NAMALWA (cell line): ENCODE data around the gene ELL.
"Not testable (repeated sequence)": the region's sequence is repeated elsewhere in the genome, so short reads cannot be mapped to it uniquely, and the experiment has no call there.

Experiments used
- DNase-seq: peaks from one replicate; pipeline ENCODE4 v3.0.0-alpha.2; 2015; ENCODE audit warnings: low spot score

ELL gene

DNA sequence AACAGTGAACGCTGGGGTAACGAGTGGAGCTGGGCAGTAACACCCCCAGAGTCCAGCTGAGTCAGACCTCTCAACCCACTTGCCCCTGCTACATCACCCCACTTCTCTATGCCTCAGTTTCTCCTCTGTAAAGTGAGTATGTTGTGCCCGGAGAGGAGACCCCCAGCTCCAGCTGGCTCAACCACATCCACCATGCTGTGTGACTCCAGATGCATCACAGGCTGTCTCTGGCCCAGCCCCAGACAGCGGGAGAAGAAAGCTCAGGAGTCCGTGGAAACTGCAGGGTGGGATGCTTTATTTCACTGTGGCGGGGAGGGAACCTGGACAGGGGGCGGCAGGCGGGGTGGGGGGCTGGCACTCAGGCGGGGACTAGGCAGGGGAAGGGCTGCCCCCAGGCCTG, 9.6 kb upstream of the ELL start:
- DNase-seq: no peak

DNA sequence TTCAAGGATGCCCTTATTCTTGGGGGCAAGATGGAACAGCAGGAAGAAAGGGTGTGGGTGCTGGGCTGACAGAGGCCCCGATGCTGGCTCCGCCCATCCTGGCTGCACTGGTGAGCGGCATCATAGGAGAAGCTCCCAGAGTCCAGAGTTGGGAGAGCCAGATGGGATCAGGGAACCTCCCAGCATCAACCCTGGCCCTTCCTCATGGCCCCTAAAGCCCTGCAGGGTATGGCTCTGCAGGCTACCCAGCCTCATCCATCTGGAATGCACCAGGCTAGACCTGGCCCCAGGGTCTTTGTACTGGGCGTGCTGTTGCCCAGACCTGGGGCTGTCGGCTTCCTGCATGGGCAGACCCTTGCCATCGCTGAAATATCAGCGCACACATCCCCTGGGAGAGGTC, 7.9 kb upstream of the ELL start:
- DNase-seq: no peak

DNA sequence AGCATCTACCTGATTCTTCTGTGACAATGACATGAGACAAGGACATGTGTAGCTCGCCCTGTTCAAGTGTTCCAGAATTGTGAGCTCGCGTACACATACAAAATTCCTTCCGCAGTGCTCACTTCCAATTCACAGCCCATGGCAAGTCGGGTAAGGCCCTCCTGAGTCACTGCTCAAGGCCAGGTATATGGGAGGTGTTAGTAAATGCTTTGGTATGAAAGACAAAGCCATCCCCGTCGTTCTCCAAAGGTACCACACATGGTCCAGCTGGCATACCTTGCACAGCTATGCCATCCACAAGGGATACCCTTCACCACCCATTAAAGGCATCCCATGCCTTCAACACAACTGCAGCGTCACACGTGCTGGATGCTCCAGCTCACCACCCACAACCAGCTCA, 4.4 kb upstream of the ELL start:
- no peak for DNase-seq

DNA sequence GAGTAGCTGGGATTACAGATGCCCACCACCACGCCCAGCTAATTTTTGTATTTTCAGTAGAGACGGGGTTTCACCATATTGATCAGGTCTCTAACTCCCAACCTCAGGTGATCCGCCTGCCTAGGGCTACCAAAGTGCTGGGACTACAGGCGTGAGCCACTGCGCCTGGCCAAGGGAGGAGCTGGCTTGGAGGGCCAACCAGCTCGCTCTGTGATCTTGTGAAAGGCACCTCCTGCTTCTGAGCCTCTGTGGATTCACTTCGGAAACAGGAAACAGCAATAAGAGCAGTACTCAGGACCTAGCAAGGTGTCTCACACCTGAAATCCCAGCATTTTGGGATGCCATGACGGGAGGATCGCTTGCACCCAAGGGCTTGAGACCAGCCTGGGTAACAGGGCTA, 2.0 kb upstream of the ELL start:
- no peak for DNase-seq

DNA sequence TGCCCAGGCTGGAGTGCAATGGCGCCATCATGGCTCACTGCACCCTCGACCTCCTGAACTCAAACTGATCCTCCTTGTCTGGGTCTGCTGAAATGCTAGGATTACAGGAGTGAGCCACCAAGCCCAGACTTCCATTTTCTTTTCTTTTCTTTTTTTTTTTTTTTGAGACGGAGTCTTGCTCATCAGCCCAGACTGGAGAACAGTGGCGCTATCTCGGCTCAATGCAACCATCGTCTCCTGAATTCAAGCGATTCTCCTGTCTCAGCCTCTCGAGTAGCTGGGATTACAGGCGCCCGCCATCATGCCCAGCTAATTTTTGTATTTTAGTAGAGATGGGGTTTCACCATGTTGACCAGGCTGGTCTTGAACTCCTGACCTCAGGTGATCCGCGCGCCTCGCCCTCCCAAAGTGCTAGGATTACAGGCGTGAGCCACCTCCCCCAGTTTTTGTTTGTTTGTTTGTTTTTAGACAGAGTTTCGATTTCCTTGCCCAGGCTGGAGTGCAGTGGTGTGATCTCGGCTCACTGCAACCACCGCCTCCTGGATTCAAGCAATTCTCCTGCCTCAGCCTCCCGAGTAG, 1.1 kb upstream of the ELL start:
- not testable (repeated sequence) for DNase-seq

DNA sequence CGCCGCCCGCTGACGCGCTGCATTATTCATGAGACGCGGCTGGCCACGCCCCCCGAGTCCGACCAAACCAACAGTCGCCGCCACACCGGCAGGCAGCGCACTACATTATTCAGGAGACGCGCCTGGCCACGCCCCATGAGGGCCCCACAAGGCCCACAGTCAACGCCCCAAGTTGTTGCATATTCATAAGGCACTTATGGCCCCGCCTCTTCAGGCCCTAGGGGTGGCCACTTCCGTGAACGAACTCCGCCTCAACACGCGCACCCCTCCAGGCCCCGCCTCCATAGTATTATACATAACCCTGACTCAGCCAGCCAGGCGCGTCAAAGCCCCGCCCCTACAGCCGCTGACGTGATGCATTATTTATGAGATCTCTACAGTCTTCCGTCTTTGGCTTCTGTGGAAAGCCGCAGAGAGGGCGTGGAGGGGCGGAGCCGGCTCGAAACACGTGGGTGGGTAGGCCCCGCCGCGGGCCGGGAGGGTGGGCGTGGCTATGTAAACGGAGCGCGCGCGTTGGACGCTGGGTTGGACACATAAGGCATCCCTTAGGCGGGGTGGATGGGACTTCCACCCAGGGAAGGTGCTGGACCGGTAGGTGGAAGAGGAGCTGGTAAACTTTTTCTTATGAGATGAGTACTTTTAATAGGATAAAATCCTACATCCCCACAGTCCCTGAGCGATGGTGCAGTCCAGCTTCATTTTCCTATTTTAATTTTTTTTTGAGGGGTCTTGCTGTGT, 423 bp upstream of the ELL start:
- peak; percentile 100 for DNase-seq

DNA sequence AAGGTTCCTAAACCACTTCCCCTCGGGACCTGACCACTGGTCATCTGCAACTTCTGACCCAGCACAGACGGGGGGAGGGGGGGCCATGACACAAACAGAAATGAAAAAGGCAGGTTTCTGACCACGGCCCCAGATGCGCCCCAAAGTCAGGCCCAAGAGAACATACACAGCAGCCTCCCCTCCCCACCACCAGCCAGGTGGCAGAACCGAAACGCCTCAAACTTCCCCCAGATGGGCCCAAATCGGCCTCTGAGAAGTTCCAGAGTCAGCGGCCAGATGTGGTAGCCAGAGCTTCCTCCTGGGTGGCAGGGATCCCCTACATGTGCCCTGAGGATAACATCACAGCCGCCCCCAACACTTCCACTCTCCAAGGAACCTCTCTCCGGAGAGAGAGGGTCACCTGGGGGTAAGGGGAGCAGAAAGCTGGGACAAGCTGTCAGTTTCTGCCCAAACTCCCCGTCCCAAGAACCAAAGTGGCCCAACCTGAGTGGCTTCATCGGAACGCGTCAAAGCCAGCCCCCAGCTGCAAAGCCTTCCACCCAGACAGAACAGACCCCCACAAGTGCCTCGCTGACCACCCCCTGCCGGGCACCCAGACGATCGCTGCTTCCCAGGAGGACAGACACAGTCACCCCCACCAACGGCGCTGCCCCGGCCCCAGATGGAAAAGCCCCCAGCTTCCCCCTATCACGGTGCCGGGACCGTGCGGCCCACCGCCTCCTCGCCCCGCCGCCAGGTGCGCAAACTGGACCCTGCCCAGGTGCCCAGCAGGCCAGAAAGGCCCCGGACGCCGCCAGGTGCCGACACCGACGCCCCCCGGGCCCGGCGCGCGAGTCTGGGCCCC, 800 bp downstream of the ELL start:
- peak; percentile 85 for DNase-seq

DNA sequence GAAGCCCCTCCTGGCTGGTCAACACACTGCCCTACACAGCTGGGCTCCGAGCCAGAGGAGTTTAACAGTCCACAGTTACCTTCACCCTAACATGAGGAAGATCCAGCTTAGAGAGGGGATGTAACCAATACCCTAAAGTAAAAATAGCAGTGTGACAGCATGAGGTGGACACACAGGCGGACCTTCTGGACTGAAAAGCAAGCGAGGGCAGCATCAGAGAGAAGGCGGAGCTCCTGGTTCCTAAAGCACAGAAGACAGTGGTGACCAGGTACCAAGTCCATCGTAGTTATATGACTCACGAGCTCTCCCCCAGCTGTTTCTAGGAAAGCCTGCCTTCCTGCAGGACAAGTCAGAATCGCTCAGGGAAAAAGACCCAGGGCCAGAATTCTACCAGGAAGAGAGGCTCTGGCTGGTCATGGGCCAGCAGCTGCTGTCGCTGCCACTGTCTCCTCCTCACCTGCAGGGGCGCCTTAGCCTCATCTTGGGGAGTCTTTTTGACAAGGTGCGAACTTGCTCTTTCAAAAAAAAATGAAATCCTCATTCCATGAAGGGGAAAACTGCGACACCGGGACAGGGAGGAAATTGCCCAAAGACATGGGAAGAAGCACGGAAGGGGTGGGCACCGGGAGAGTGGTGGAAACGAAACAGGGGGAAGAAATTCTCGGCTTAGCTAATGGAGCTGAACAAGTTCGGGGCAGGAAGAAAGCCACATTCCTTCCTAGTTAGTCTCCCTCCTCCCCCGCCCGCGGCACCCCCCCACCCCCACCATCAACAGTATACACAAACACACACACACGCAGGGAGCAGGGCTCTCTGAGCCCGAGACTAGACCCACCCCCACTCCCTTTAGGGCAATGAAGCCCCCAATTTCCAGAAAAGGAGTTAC, 1.7 kb downstream of the ELL start:
- DNase-seq: peak; percentile 83

DNA sequence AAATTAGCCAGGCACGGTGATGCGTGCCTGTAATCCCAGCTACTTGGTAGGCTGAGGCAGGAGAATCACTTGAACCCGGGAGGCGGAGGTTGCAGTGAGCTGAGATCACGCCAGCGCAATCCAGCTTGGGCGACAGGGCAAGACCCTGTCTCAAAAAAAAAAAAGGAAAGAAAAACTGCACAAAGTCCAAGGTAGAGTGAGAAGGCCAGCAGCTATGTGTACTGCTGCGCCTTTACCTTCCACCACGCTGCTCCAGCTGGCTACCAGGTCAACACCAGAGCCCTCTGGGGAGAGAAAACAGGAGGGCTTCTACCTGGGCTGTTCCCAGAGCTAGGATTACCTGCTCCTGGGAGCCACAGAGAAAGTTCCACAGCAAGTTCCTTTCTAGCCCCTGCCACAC, 3.2 kb downstream of the ELL start:
- no peak for DNase-seq

DNA sequence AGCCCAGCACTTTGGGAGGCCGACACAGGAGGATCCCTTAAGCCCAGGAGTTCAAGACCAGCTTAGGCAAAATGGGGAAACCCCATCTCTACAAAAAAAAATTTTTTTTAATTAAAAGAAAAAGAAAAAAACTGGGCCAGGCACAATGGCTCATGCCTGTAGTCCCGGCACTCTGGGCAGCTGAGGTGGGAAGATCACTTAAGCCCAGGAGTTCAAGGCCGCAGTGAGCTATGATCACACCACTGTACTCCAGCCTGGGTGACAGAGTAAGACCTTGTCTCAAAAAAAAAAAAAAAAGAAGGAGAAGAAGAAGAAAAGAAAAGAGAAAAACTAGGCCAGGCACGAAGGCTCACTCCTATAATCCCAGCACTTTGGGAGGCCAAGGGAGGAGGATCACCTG, 4.3 kb downstream of the ELL start:
- DNase-seq: no peak

DNA sequence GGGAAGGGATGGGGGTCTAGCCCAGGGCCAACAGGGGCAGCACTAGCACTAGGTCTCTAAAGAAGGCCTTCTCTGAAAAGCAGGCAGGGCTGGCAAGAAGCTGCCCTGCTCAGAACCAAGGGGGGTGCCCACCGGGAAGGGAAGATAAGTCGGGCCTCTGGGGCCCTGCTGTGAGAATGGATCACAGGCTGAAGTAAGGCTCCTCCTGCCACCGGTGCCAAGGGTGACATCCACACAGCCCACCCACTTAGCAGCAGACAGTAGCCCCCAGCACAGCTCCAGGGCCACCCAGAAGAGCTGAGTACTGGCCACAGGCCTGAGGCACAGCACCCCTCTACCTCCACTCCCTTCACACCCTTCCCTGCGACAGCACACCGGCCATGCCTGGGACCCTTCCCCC, 5.9 kb downstream of the ELL start:
- DNase-seq: no peak

DNA sequence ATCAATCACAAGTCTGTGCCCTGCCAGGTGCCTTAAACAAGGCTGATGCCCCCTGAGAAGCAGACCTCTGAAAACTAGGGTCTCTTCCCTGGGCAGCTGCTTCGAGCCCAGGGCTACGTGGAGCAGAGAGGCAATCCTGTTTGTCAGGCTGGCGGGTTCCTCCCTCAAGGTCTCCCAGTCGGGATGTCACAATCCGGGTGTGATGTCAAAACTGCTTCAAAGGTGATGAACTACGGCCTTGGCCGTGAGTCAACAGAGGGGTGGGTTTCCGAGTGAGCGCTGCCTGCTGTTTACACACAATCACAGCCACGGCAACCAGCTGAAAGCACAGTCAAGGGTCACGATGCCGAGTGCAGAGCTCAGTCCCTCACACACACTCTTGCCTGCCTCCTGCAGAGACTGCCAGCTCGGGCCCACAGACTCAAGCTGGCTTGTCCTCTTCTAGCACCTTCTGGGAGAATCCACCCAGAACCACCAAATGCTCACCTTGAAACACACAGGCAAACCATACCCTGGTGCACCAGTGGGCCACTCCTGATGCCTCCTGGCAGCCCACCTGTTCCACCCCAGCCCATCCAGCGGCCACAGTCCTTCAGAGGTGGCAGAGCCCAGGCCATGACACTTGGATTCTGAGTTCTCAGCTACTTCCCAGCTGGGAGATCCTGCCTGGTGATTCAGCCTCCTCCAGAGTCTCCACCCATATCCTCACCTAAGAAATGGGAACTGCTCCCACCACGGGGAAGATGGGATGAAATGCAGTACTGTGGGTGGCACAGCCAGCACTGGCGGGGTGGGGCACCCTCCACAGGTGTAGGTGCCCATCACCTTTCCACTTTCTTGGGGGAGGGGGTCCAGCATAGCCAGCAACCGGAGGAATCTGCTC, 6.8 kb downstream of the ELL start:
- no peak for DNase-seq

DNA sequence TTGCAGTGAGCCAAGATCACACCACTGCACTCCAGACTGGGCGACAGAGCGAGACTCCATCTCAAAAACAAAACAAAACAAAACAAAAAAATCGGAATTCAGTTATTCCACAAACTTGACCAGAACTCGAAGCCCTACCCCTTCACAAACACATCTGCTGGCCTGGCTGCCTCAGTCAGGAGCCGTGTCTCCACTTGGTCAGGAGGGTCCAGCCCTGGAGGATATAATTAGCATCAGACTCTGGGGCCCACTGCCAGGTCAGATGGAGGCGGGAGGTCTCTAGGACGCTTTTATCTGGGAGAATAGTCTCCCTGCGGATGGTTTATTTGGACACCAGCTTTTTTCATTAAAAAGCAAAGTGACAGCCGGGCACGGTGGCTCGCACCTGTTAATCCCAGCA, 8.0 kb downstream of the ELL start:
- DNase-seq: no peak

DNA sequence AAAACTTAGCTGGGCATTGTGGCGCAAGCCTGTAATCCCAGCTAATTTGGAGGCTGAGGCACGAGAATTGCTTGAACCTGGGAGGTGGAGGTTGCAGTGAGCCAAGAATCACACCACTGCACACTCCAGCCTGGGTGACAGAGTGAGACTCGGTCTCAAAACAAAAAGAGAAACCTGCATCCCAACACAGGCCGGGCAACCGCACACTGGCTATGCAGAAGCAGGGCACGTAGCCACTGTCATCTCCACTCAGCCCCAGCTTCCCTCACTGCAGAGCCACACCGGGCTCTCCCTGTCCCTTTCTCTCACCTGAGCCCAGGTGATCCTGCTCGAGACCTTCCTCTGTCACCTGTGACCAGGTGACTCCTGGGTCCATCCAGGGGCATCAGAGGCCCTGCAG, 11.7 kb downstream of the ELL start:
- DNase-seq: no peak

DNA sequence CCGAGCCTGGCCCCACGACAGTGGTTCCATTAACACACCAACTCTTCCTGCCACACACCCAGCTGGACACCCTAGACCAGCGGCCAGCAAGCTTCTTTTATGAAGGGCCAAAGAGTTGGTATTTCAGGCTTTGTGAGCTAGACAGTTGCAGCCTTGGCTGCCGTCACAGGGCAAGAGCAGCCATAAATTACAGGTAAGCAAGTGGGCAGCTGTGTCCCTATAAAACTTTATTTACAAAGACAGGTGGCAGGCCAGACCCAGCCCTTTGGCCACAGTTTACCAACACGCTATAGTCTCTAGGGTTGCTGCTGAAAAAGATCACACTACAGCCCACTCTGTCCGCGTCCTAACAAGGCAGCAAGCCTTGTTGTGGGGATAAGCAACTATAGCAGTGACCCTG, 13.3 kb downstream of the ELL start:
- DNase-seq: no peak

DNA sequence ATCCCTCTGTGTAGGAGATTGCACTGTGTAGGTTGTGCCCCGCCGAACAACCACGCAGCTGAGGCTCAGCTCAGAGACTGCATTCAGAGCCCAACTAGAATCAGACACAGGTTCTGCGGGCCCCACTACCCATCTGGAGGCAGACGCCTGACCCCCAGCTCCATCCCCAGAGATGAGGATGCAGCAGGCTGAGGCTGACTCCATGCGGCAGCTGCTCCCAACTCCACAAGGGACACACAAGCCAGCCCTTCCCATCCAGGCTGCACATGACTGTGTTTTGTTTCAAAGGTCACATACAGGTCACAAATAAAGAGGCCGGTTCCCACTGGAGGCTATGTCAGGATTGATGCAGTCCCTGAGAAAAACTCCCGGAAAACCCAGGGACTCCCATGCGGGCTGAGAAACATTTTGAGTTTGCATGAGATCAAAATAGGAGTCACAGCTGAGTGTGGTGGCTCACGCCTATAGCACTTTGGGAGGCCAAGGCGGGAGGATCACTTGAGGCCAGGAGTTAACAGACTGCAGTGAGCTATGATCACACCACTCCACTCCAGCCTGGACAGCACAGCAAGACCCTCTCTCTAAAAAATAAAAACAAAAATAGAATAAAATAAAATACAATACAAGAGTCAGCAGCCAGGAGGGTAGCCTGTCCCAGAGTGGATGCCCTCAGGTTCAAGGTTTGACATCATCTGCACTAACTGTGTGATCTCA, 14.0 kb downstream of the ELL start:
- no peak for DNase-seq

DNA sequence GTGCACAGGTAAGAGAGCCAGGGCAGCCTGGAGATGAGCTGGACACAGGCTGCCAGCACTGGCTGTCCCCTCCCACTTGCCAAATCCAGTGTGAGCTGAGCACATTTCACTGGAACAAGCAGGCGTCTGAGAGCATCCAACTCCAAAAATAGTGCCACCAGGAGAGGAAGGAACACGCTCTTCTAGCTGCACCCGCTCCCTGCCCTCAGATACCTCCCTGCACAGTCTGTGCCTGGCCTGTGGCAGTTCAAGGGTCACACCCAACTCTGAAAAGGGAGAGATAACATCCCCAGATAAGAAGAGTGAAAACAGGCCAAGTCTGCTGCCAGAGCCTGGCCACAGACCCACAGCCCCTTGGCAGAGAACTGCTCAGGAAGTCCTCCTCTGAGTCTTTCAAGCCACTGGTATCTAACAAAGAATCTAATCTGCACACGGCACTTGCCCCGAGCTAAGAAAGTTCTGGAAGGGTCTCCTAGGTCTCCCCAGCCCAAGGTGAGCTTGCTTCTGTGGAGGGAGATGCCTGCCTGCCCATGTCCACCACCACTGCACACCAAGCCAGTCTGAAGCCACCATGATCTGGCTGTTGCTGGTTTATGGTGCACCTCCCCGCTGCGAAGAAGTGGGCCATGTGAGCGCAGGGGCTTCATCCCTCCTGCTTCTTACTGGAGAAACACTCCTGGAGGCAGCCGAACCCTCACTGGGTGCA, 14.7 kb downstream of the ELL start:
- no peak for DNase-seq

DNA sequence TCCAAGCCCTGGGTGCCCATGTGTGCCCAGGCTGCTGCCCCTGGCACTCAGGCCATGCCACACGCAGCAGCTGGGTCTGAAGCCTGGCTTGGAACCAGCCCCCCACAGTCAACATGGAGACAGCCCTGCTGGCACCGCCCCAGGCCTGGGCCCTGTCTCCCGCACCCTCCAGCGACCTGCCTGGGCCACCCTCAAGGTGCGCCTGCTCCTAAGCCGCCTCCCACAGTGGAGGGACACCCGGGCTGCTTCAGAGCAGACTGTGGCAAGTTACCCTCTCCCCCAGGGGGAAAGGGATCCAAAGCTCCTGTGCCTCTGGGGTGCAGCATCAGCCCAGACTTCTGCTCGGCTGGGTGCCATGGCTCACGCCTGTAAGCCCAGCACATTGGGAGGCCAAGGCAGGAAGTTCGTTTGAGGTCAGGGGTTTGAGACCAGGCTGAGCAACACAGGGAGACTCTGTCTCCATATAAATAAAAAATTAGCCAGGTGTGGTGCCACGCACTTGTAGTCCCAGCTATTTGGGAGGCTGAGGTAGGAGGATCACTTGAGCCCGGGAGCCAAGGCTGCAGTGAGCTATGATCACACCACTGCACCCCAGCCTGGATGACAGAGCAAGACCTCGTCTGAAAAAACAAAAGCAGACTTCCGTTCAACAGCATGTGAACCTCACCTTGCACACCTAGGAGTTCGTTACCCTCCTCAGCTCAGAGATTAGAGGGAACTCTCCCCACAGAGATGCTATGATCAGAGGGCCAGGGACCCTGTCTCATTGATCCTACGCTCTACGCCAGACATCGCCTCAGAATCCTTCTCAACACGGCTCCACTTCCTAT, 15.6 kb downstream of the ELL start:
- DNase-seq: no peak
